Psoas muscle (tissue), 8 donors: ENCODE results near the gene DISP2. TPM values are rescaled to one million over a fixed set of nuclear protein-coding genes. Genes with fewer than 3 reads are reported as not detected.

Source experiments
- ATAC-seq, 4 donors: fragments of 200-7000 bp; cut with Tn5 transposase; one replicate each; pipeline ENCODE4 v1.9.1; 2020; ENCODE audit warnings: moderate library complexity in 3 of 4, mild to moderate bottlenecking in 2 of 4
- DNase-seq, 2 donors: peaks; one replicate each; pipeline ENCODE4 v3.0.0-alpha.2; 2020
- H3K27ac ChIP-seq: fragments of 200-600 bp; one replicate; pipeline ENCODE4 v1.8.0; 2022
- H3K27me3 ChIP-seq, 3 donors: fragments of 200-600 bp in 1 of 3; one replicate each; pipeline versions ENCODE4 v1.6.1 to v1.8.0; 2013 to 2022; ENCODE audit warnings: low read length in 2 of 3, mild to moderate bottlenecking in 2 of 3, moderate library complexity in 1 of 3; ENCODE audit not compliant: insufficient read depth in 3 of 3
- H3K36me3 ChIP-seq, 2 donors: fragments of 200-600 bp in 1 of 2; one replicate each; pipeline versions ENCODE4 v1.6.1 to v1.8.0; 2013 to 2022; ENCODE audit warnings: low read depth in 1 of 2, mild to moderate bottlenecking in 1 of 2, moderate library complexity in 1 of 2; ENCODE audit not compliant: insufficient read depth in 1 of 2
- H3K4me1 ChIP-seq: fragments of 200-600 bp; one replicate; pipeline ENCODE4 v1.8.0; 2022
- H3K4me3 ChIP-seq: fragments of 200-600 bp; one replicate; pipeline ENCODE4 v1.8.0; 2022; ENCODE audit warnings: mild to moderate bottlenecking
- H3K9me3 ChIP-seq: fragments of 200-600 bp; one replicate; pipeline ENCODE4 v1.8.0; 2022
- CTCF ChIP-seq: fragments of 200-600 bp; IDR thresholded peaks from one replicate; pipeline ENCODE4 v1.8.0; 2022; ENCODE audit warnings: antibody characterized with exemption
- WGBS, 3 donors: extraction: QIAGEN DNeasy Blood & Tissue Kit; methylation state at CpG; one replicate each; pipeline versions ENCODE4 v1.1.6 to v1.1.7; 2013; 5-methylcytosine and 5-hydroxymethylcytosine counted together
- intact Hi-C, 2 donors: fragments of 100-400 bp; cut with DNase I; formaldehyde crosslinking; loops; one replicate each; pipeline versions ENCODE4 v1.11.0 to v1.14.2; 2022
- polyA plus RNA-seq, 3 donors: library from polyadenylated mRNA; stranded (reverse); fragments of 200-250 nt; gene quantifications; one replicate each; pipeline ENCODE4 v1.2.3, GENCODE V29; 2013
- total RNA-seq, 4 donors: library from RNA; stranded (reverse); fragmentation: NEBNext Ultra II Directional in 2 of 4; extraction: Animal tissue kit (Norgen Biotek cat#: 25700) in 2 of 4; gene quantifications; one replicate each; pipeline versions ENCODE4 v1.2.1 to v1.2.4, GENCODE V29; 2021 to 2023
- donor health status: healthy with polysubstance abuse.
- donor health status: DM: no; HTN: no; CAD: no; lungs with moderate emphysema.
- donor health status: Bipolar disorder and iron deficiency.
- donor health status: healthy.
- donor health status: DM: yes; HTN: yes; CAD: no.
- donor health status: DM: no; HTN: no; CAD: no.
- donor health status: DM: no; HTN: no; CAD: no.
- donor health status: DM: yes; HTN: yes; CAD: no.

The DISP2 gene
- total and polyA plus RNA-seq, 7 donors: 0.05 to 2.4 (median 0.62) TPM

DNA sequence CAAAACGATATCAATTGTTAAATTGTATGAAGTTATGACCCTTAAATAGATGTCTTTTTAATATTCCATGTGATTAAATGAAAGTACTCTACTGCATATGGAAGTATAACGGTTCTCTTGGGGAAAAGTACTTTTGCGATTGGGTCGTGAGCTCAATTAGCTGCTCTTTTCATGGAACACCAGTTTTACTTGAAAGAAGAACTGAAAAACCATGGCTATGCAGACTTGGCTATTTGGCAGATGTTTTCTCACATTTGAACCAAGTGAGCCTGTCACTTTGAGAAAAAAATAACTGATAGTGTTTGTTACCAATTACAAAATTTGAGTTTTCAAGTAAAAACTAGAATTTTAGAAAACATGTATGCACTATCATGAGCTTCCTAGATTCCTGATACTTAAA is 40.4 kb upstream of the DISP2 start:
- no peak overlapping the region for H3K27ac ChIP-seq
- ATAC-seq (no peak), DNase-seq (no peak)
- no peaks in the 10 kb centered on the region for H3K9me3 ChIP-seq
- H3K4me1 ChIP-seq: peaks cover 3% of the 10 kb centered on the region
- no peaks in the 10 kb centered on the region for H3K27me3 ChIP-seq
- no peak overlapping the region for H3K4me3 ChIP-seq
- intact Hi-C loops: no loop called here
- no peak for TF ChIP-seq CTCF
- H3K36me3 ChIP-seq: no peaks in the 10 kb centered on the region
- WGBS, 3 donors: 60 to 76% (median 72%) methylated on average over 4 of the region's 4 CpGs

GRCh38 chr15:40320409-40320808 is 37.6 kb upstream of the DISP2 start:
- no peak for TF ChIP-seq CTCF
- intact Hi-C loops: loop anchor here (1.0 to 5.0 kb wide), 2 partner anchors 102 kb away; no protein-coding TSS in a partner anchor
- ATAC-seq (no peak), DNase-seq (no peak)
- no peak overlapping the region for H3K4me3 ChIP-seq
- no peaks in the 10 kb centered on the region for H3K36me3 ChIP-seq
- H3K9me3 ChIP-seq: no peaks in the 10 kb centered on the region
- no peaks in the 10 kb centered on the region for H3K27me3 ChIP-seq
- no peak overlapping the region for H3K27ac ChIP-seq
- 88 to 98% (median 96%) methylated on average over 1 of the region's 1 CpG for WGBS, 3 donors
- peaks cover 7% of the 10 kb centered on the region for H3K4me1 ChIP-seq

DNA sequence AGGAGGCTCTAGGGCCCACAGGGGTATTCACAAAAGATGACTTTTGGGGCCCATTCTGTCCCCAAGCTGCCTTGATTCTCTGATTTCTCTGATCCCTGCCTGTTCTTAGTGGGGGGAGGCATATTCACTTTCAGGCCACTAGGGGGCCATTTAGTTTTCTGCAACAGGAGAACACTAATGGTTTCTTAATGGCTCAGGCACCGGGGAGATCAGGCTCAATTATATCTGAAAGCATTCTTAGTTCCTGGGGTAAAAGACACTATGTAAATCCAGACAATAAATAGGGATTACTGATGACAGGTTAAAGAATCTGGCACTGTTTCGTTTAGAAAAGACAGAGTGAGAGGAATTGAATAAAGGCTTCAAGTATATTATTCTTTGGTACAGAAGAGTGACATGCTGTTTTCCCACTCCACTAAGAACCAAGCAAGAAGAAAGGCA is 37.1 kb upstream of the DISP2 start:
- Histone ChIP-seq H3K4me3 (no peak overlapping the region), H3K27me3 (no peaks in the 10 kb centered on the region), H3K27ac (peak overlapping the region; percentile 64), H3K36me3 (no peaks in the 10 kb centered on the region), H3K9me3 (no peaks in the 10 kb centered on the region), H3K4me1 (peaks cover 10% of the 10 kb centered on the region)
- intact Hi-C loops: loop anchor here (1.0 to 5.0 kb wide), 2 partner anchors 101 kb away; no protein-coding TSS in a partner anchor
- TF ChIP-seq CTCF: peak; percentile 90
- 0 to 3% (median 2%) methylated on average over 2 of the region's 2 CpGs for WGBS, 3 donors
- DNase-seq (no peak), ATAC-seq (peak in 2 of 4 donors; percentile 32 to 55)

GRCh38 chr15:40322531-40323238 is 35.3 kb upstream of the DISP2 start:
- Histone ChIP-seq H3K27me3 (no peaks in the 10 kb centered on the region), H3K4me3 (peak overlapping the region; percentile 61), H3K9me3 (no peaks in the 10 kb centered on the region), H3K27ac (peak overlapping the region; percentile 85), H3K36me3 (peaks cover 0 to 9% of the 10 kb centered on the region in 2 donors), H3K4me1 (peaks cover 22% of the 10 kb centered on the region)
- ATAC-seq (peak in 2 of 4 donors; percentile 21 to 30), DNase-seq (no peak)
- TF ChIP-seq CTCF: no peak
- 51 to 52% (median 51%) methylated on average over 26 of the region's 26 CpGs for WGBS, 3 donors
- intact Hi-C loops: loop anchor here (1.0 to 5.0 kb wide), 2 partner anchors 45 to 100 kb away; no protein-coding TSS in a partner anchor
